ENCODE data around the gene SUMO4.

Gene SUMO4

GRCh38 chr6:149400050-149400449 is at the start of gene SUMO4:
Gene SUMO4 (plus strand): TSS chr6:149400262. CDS start chr6:149400392, 130 bp downstream.
- no peak for DNase-seq

GRCh38 chr6:149354009-149354408 is 46.1 kb upstream of the SUMO4 start:
- DNase-seq: no peak

GRCh38 chr6:149356081-149356750 is 43.8 kb upstream of the SUMO4 start:
- no peak for DNase-seq

GRCh38 chr6:149357726-149358538 is 42.1 kb upstream of the SUMO4 start:
- no peak for DNase-seq

GRCh38 chr6:149359440-149359839 is 40.6 kb upstream of the SUMO4 start:
- DNase-seq: no peak

GRCh38 chr6:149360536-149360935 is 39.5 kb upstream of the SUMO4 start:
- DNase-seq: no peak

- no peak for DNase-seq
Measured at GRCh38 chr6:149362289-149362688, 37.8 kb upstream of the SUMO4 start.

- no peak for DNase-seq
Measured at GRCh38 chr6:149363154-149363553, 36.9 kb upstream of the SUMO4 start.

GRCh38 chr6:149364557-149364956 is 35.5 kb upstream of the SUMO4 start:
- no peak for DNase-seq

- DNase-seq: no peak
Measured at GRCh38 chr6:149365197-149365596, 34.9 kb upstream of the SUMO4 start.

GRCh38 chr6:149366267-149366921 is 33.7 kb upstream of the SUMO4 start:
- DNase-seq: no peak

GRCh38 chr6:149368065-149368464 is 32.0 kb upstream of the SUMO4 start:
- DNase-seq: no peak

GRCh38 chr6:149371154-149371553 is 28.9 kb upstream of the SUMO4 start:
- DNase-seq: no peak

GRCh38 chr6:149372062-149372461 is 28.0 kb upstream of the SUMO4 start:
- no peak for DNase-seq

GRCh38 chr6:149373511-149373910 is 26.6 kb upstream of the SUMO4 start:
- DNase-seq: no peak

GRCh38 chr6:149379977-149380376 is 20.1 kb upstream of the SUMO4 start:
- DNase-seq: no peak

- no peak for DNase-seq
Measured at GRCh38 chr6:149380523-149380922, 19.5 kb upstream of the SUMO4 start.

GRCh38 chr6:149383371-149383770 is 16.7 kb upstream of the SUMO4 start:
- no peak for DNase-seq

- no peak for DNase-seq
Measured at GRCh38 chr6:149384464-149384863, 15.6 kb upstream of the SUMO4 start.

GRCh38 chr6:149385998-149386646 is 13.9 kb upstream of the SUMO4 start:
- no peak for DNase-seq

- no peak for DNase-seq
Measured at GRCh38 chr6:149387779-149388512, 12.1 kb upstream of the SUMO4 start.

GRCh38 chr6:149389509-149390297 is 10.4 kb upstream of the SUMO4 start:
- no peak for DNase-seq
